Stimulated activated CD4-positive, alpha-beta T cell treated with anti-CD3 and anti-CD28 coated beads, TNF-alpha, amount 100 ng/mL, for 4 hours (primary cell): Measurements from ENCODE around the gene SPN.
A peak's percentile ranks its signal among the peaks of the same experiment; 100 is the strongest.
"Not testable (repeated sequence)": the region's sequence is repeated elsewhere in the genome, so short reads cannot be mapped to it uniquely, and the experiment has no call there.

Experiments
- DNase-seq, 3 experiments: peaks; one replicate each; pipeline ENCODE4 v3.0.0-alpha.2; 2020; ENCODE audit warnings: low read depth in 3 of 3

Gene SPN

GRCh38 chr16:29646947-29647346 is 16.1 kb upstream of the SPN start:
- DNase-seq, result no peak

- no peak for DNase-seq
These were observed 13.2 kb upstream of the SPN start for GRCh38 chr16:29649588-29650494.

- DNase-seq, result no peak
These were observed 12.3 kb upstream of the SPN start for GRCh38 chr16:29650771-29651170.

GRCh38 chr16:29651774-29652349 is 11.2 kb upstream of the SPN start:
- no peak for DNase-seq

GRCh38 chr16:29653471-29653870 is 9.6 kb upstream of the SPN start:
- DNase-seq, result no peak

- DNase-seq, result not testable (repeated sequence)
These were observed 9.2 kb upstream of the SPN start for GRCh38 chr16:29653890-29654289.

- DNase-seq, result no peak
These were observed 6.1 kb upstream of the SPN start for GRCh38 chr16:29656688-29657523.

GRCh38 chr16:29658705-29659104 is 4.3 kb upstream of the SPN start:
- no peak for DNase-seq

GRCh38 chr16:29662000-29662728 is 883 bp upstream of the SPN start:
- DNase-seq, result no peak

GRCh38 chr16:29662729-29663015 is 375 bp upstream of the SPN start:
- DNase-seq, result peak in 1 of 3 experiments; percentile 12

GRCh38 chr16:29663807-29664090 is 702 bp downstream of the SPN start:
- DNase-seq, result no peak

GRCh38 chr16:29664091-29664921 is 1.3 kb downstream of the SPN start:
- no peak for DNase-seq

- DNase-seq, result peak in 1 of 3 experiments; percentile 9
These were observed 2.4 kb downstream of the SPN start for GRCh38 chr16:29665294-29666077.

GRCh38 chr16:29667322-29667610 is 4.2 kb downstream of the SPN start:
- DNase-seq, result not testable (repeated sequence)

GRCh38 chr16:29667755-29668154 is 4.7 kb downstream of the SPN start:
- DNase-seq, result no peak

GRCh38 chr16:29668267-29668666 is 5.2 kb downstream of the SPN start:
- DNase-seq, result no peak

GRCh38 chr16:29673501-29673900 is 10.5 kb downstream of the SPN start:
- no peak for DNase-seq

GRCh38 chr16:29674188-29674587 is 11.1 kb downstream of the SPN start:
- no peak for DNase-seq

- no peak for DNase-seq
These were observed 13.0 kb downstream of the SPN start for GRCh38 chr16:29675811-29676643.
